ENCODE measurements around the gene PPFIBP2.

Gene PPFIBP2

DNA sequence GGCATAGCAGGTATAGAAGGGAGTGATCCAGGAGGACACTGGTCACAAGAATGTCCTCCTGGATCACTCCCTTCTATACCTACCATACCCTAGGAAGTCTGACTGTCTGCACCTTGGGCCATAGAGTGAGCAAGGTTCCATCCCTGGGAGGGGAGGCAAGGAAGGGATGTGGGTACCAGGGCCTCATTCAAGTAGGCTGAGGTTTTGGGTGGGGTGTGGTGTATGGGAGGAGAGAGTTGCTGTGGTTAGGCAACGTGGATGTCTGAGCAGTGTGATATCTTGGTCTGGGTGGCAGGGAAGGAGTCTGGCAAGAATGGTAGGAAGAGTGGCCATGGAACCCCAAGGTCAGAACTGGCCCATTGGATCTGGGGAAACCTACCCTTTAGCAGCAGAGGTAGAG is 13.2 kb downstream of the PPFIBP2 start:
- DNase-seq (ENCODE audit: low spot score), result no peak
- in situ Hi-C loops (cut with MboI; ENCODE audit: low sequenced_read_pairs, unreplicated experiment), result no loop called here
- TF ChIP-seq, protein P1, sequence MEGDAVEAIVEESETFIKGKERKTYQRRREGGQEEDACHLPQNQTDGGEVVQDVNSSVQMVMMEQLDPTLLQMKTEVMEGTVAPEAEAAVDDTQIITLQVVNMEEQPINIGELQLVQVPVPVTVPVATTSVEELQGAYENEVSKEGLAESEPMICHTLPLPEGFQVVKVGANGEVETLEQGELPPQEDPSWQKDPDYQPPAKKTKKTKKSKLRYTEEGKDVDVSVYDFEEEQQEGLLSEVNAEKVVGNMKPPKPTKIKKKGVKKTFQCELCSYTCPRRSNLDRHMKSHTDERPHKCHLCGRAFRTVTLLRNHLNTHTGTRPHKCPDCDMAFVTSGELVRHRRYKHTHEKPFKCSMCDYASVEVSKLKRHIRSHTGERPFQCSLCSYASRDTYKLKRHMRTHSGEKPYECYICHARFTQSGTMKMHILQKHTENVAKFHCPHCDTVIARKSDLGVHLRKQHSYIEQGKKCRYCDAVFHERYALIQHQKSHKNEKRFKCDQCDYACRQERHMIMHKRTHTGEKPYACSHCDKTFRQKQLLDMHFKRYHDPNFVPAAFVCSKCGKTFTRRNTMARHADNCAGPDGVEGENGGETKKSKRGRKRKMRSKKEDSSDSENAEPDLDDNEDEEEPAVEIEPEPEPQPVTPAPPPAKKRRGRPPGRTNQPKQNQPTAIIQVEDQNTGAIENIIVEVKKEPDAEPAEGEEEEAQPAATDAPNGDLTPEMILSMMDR (IDR thresholded peaks at IDR 0.05; ENCODE audit: borderline replicate concordance, control extremely low read depth, extremely low read depth, insufficient read depth, missing control alignments), result no peak

DNA sequence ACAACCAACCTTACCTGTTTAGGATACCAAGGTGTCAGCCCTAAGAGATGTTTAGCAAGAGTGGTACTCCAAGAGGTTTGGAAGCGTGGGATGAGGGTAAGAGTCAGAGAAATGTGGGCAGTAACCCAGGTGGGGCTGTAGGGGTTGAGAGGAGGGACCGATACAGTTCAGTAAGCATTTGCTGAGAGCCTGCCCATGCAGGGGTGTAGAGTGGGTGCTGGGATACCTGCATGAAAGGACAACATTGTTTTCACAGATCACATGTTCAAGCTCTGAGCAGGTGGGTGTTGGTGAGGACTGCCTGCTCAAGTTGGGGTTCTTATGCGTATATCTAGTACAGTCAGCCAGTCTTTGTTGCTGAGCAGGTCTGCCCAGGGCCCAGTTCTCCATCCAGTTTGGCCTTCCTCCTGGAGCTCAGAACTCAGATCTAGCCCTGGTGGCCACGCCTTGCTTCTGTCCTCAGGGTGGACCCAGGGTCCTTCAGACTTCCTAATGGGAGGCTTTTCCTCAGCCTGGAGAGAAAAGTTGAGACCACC is 14.8 kb downstream of the PPFIBP2 start:
- in situ Hi-C loops (cut with MboI; ENCODE audit: low sequenced_read_pairs, unreplicated experiment), result no loop called here
- DNase-seq (ENCODE audit: low spot score), result no peak
- TF ChIP-seq, protein P1 (IDR thresholded peaks at IDR 0.05; ENCODE audit: borderline replicate concordance, control extremely low read depth, extremely low read depth, insufficient read depth, missing control alignments), result no peak

DNA sequence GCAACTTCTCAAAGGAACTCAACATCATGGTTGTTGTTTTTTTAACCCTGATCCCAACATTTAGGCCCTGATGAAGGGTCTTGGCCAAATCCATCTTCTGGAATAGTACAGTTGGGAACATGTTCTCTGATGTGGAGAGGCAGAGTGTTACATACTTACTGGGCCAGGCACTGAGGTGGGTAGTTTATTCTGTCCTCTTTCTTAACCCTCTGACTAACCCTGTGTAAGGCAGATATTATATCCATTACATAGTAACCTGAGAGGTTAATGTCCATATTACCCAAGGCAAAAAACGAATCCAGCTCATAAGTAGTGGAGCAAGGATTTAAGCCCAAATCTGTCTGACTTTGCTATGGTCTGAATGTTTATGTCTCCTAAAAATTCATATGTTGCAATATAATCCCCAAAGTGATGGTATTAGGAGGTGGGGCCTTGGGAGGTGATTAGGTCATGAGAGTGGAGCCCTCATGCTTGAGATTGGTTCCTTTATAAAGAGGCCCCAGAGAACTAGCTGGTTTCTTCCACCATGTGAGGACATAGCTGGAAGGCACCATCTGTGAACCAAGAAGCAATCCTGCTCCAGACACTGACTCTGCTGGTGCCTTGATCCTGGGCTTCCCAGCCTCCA is 16.3 kb downstream of the PPFIBP2 start:
- in situ Hi-C loops (cut with MboI; ENCODE audit: low sequenced_read_pairs, unreplicated experiment), result no loop called here
- TF ChIP-seq, protein P1 (IDR thresholded peaks at IDR 0.05; ENCODE audit: borderline replicate concordance, control extremely low read depth, extremely low read depth, insufficient read depth, missing control alignments), result no peak
- DNase-seq (ENCODE audit: low spot score), result no peak

DNA sequence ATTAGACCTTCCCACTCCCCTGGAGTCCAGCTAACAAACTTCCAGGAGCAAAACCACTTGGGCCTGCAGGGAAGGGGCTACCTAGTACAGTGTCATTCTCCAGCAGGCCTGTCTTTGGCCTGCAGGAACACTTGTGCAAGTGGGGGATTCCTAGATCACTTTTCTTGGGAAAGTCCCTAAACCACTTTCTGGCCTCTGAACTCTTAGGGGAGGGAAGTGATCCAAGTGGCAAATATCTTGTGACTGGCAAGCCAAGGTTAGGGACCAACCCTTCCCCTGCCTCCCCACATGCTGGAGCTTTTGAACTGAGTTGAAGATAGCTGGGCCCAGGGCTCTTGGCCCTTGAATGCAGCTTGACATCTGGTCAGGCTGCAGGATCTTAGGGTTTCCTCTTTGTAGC is 17.2 kb downstream of the PPFIBP2 start:
- no peak for DNase-seq (ENCODE audit: low spot score)
- in situ Hi-C loops (cut with MboI; ENCODE audit: low sequenced_read_pairs, unreplicated experiment), result no loop called here
- TF ChIP-seq, protein P1 (IDR thresholded peaks at IDR 0.05; ENCODE audit: borderline replicate concordance, control extremely low read depth, extremely low read depth, insufficient read depth, missing control alignments), result no peak

DNA sequence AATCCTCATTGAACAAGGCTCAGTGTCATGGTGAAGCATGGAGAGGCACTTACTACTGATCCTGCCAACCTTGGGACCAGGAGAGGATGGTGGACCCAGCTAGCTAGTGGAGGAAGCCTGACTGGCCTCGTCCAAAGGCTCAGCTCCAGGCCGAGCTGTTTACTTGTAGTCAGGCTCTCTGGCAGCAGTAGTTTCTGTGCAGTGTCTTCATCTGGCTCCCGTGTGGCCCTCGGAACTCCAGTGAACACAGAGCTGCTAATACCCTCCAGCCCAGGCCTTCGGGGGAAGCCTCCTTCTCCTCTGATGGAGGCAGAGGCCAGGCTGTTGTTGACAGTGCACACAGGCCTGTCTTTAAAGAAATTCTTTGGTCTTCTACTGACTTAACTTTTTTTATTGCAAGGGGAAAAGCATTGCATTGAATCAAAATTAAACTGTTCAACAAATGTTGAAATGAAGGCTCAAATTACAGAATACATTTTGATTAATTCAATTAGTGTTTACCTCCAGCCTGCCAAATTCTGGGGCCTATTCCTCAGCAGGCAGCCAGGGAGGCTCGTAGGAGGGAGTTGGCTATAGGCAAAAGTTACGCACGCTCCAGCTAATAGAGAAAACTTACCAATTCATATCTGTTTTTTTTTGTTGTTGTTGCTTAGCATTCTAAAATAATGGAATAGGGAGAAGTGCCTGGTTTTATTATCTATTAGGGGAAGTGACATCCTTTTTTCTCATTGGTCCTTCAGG is 18.8 kb downstream of the PPFIBP2 start:
- in situ Hi-C loops (cut with MboI; ENCODE audit: low sequenced_read_pairs, unreplicated experiment), result no loop called here

DNA sequence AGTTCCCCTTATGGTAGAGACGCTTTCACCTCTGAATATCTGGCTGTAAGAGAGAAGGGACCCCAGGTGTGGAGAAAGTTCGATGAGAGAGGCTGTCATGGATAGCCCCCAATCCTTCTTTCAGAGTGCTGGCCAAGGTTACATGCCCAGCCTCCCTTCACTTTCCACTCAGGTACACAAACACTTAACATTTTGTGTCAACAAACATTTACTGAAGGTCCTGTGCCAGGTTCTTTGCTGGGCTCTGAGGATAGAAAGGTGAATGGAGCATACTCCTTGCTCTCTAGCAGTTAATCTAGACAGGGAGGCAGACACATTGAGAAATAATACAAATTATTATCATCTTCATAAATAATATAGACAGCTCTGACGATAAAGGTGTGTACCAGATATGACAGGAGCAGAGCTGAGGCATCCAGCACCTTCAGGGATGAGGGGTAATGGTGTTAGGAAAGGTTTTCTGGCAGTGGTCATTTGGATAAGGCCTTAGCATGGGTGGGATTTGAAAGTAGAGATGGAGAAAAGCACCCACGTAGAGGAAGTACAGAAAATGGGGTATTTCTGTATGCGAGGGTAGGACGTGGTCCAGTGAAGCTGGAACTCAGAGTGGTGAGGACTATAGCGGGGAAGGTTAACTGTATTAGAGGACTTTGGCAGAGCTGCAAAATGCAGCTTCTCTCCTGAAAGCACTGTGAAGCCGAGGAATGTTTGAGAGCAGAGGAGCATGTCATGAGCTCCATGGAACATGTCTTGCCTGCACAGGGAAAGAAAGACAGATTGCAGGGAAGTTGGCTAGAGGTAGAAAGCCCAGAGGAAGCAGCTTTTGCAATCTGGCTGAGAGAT is 19.6 kb downstream of the PPFIBP2 start:
- TF ChIP-seq, protein P1 (IDR thresholded peaks at IDR 0.05; ENCODE audit: borderline replicate concordance, control extremely low read depth, extremely low read depth, insufficient read depth, missing control alignments), result no peak
- no peak for DNase-seq (ENCODE audit: low spot score)
- in situ Hi-C loops (cut with MboI; ENCODE audit: low sequenced_read_pairs, unreplicated experiment), result no loop called here

More for the DNA sequence above, 18.8 kb downstream of the PPFIBP2 start:
- no peak for DNase-seq (ENCODE audit: low spot score)
- TF ChIP-seq, protein P1 (IDR thresholded peaks at IDR 0.05; ENCODE audit: borderline replicate concordance, control extremely low read depth, extremely low read depth, insufficient read depth, missing control alignments), result no peak
